ENCODE results near the gene RAX2.
A peak's percentile ranks its signal among the peaks of the same experiment; 100 is the strongest.
"Not testable (repeated sequence)": the region's sequence is repeated elsewhere in the genome, so short reads cannot be mapped to it uniquely, and the experiment has no call there.

RAX2 gene

DNA sequence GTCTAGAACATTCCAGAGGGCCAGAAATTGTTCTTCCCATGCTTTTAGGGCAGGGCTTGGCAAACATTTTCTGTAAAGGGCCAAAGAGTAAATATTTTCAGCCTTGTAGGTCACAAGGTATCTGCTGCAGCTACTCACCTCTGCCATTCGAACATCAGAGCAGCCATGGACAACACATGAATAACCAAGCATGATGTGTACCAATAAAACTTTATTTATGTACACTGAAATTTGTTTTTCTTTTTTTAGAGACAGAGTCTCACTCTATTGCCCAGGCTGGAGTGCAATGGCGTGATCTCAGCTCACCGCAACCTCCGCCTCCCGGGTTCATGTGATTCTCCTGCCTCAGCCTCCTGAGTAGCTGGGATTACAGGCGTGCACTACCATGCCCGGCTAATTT, 14.3 kb downstream of the RAX2 start:
- not testable (repeated sequence) for DNase-seq

DNA sequence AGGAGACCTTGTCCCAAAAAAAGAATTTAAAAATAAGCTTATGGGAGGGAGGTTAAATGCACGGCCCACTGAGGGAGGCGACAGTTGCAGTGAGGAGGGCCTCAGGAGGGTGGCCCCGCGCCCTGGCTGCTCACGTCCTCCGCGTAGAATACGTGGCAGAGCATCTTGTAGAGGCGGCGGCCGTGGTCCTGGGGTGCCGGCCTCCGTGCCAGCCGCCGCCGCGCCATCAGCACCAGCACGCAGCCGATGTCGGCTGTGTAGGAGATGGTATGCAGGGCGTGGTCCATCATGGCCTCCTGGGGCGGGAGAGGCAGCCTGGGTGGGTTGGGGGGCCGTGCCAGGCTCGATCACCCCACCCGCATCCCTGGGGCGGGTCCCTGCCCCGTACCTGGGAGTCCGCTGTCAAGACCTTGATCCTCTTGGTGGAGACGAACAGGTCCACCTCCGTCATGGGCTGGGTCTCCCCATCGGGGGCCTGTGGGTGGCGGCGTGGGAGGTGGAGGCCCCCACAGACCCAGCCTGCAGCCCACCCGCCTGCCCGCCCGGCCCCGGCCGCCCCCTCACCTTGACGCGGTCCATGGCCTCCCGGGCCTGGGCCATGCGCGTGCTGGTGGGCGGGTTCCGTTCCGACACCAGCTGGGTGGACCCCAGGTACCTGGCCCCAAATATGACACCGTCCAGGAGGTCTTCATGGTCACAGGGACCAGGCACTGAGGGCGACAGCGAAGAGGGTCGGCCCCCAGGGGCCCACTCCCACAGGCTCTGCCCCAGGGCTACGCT, 18.2 kb downstream of the RAX2 start:
- DNase-seq: no peak

DNA sequence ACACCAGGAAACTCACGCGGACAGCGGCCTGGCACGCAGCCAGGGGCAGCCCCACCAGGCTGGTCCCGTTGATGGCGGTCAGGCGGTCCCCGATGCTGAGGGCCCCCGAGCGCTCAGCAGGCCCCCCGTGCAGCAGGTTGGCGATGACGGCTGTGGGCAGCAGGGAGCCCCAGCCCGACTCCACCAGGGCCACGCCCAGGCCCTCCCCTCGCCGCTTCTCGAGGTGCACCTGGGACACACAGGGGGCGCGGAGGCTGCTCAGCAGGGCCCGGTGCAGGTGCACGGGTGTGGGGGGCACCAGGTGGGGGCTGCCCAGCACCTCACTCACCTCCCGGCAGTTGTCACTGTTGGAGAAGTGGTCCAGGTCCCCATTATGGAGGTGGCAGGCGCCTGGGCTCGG, 19.5 kb downstream of the RAX2 start:
- DNase-seq: no peak

DNA sequence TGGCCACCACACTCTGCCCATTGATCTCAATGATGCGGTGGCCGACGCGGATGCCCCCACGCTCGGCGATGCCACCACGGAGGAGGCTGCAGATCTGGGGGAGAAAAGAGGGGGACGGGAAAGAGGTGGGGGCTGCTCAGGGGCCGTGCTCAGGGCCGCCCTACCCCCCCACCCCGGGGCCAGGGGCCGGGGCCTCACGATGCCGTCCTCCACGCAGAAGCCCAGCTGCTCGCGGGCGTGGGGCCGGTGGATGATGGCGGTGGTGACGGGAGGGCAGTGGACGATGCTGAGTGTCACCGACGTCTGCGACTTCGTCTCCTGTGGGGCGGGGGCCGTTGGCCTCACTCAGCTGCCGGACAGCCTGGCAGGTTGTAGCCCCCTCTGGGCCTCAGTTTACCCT, 20.8 kb downstream of the RAX2 start:
- DNase-seq: no peak

DNA sequence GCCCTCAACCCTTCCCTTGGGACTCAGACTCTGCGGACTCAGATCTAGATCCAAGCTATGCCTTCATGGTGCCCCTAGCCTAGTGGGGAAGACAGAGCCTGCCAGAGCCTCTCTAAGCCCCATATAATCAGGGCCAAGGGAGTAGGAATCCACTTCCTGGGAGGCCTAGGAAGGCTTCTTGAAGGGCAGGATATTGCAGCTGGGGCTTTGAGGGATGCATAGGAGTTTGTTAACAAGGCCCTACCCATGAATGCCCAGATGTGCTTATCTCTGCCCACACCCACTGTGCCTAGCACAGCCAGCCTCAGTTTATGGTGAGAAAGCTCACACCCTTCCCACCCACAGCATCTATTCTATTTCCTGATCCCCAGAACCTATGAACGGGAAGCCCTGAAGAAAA, 21.8 kb downstream of the RAX2 start:
- DNase-seq: no peak

DNA sequence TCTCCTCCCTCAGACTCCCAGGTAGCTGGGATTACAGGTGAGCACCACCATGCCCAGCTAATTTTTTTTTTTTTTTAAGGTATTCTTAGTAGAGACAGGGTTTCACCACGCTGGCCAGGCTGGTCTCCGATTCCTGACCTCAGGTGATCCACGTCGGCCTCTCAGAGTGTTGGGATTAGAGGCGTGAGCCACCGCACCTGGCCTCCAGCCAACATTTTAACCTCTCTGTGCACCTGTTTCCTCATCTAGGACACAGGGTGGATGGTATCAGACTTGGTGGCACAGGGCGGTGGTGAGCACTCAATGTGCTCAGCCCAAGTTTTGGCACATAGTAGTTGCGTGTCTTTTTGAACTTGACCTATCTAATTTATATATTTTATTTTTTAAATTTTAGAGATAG, 23.1 kb downstream of the RAX2 start:
- DNase-seq: no peak

DNA sequence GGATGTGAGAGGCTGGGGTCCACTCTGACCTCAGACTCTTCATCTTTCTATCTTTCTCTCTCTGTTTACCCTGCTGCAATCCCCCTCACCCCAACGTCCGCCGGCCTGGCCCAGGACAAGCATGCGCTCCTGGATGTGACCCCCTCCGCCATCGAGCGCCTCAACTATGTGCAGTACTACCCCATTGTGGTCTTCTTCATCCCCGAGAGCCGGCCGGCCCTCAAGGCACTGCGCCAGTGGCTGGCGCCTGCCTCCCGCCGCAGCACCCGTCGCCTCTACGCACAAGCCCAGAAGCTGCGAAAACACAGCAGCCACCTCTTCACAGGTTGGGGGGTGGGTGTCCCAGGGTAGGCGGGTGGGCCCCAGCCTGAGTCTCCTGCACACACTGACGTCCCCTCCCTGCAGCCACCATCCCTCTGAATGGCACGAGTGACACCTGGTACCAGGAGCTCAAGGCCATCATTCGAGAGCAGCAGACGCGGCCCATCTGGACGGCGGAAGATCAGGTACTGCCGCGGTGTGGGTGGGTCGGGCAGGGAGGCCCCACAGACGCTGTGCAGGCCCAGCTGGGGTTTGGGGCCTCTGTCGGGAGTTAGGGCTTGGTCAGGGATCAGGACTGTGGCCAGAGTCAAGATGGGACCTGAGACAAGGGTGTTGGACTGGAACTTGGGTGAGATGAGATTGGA, 25.5 kb downstream of the RAX2 start:
- DNase-seq: no peak

DNA sequence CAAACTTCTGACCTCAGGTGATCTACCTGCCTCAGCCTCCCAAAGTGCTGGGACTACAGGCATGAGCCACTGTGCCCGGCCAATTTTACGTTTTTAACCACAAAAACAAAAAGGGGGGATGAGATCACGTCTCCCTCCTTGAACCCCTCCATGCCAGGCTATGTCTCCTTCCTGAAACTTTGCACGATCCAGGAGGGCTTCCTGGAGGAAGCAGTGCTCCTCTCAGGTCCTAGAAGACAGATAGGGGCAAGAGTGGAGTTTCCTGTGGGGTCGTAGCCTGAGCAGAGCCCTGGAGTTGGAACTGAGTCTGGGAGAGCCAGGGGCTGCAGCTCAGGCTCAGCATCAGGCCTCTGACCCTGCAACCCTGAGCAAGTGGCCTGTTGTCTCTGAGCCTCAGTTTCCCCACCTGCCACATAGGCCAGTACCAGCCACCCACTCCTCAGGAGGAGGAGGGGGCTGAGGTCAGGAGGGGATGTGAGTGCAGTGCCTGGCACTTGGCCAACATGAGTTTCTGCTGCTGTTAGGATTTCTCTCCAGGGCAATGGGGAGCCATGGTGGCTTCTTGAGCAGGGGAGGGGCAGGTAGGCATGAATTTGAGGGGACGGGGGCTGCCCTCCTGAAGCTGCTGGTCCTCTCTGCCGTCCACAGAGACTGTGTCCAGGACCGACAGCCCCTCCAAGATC, 26.5 kb downstream of the RAX2 start:
- no peak for DNase-seq

DNA sequence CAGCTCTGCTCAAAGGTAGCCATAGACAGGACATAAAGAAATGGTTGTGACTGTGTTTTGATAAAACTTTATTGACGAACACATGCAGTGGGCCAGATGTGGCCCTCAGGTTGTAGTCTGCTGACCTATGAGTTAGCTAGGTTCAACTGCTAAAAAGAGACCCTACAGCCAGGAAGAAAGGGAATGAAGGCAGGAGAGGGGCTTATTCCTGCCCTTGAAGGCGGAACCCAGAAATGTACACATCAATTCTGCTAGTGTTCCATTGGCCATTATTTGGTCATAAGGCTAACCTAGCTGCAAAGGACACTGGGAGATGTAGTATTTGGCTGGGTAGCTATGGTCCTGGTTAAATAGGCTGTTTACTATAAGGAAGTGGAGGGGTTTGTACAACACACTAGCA, 28.5 kb downstream of the RAX2 start:
- no peak for DNase-seq

DNA sequence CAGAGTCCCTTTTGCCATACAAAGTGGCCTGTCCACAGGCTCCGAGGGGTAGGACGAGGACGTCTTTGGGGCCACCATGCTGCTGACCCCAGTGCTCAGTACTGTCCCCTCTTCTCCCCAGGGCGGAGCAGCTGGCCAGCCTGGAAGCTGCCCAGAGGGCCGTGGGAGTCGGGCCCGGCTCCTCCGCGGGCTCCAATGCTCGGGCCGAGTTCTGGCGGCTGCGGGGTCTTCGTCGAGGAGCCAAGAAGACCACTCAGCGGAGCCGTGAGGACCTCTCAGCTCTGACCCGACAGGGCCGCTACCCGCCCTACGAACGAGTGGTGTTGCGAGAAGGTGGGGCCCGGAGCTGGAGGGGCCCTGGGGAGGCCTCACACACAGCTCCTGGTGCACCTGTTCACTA, 31.6 kb downstream of the RAX2 start:
- no peak for DNase-seq

DNA sequence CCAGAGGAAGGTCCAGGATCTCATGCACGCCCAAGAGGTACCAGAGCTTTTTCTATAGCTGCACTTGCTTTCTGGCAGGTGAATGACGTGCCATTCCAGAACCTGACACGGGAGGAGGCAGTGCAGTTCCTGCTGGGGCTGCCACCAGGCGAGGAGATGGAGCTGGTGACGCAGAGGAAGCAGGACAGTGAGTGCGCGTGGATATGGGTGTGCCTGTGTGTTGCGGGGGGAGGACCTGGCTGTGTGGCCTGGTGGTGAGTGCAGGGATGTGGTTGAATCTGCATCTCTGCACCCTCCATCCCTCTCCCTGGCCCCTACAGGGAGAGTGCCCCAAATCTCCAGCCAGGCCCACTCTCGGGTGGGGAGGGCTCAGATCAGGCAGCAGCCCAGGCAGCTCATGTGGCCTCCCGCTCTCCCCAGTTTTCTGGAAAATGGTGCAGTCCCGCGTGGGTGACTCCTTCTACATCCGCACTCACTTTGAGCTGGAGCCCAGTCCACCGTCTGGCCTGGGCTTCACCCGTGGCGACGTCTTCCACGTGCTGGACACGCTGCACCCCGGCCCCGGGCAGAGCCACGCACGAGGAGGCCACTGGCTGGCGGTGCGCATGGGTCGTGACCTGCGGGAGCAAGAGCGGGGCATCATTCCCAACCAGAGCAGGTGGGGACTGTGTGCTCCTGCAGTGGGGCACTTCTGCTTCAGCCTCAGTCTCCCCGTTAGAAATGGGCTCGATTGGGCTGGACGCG, 33.4 kb downstream of the RAX2 start:
- no peak for DNase-seq

DNA sequence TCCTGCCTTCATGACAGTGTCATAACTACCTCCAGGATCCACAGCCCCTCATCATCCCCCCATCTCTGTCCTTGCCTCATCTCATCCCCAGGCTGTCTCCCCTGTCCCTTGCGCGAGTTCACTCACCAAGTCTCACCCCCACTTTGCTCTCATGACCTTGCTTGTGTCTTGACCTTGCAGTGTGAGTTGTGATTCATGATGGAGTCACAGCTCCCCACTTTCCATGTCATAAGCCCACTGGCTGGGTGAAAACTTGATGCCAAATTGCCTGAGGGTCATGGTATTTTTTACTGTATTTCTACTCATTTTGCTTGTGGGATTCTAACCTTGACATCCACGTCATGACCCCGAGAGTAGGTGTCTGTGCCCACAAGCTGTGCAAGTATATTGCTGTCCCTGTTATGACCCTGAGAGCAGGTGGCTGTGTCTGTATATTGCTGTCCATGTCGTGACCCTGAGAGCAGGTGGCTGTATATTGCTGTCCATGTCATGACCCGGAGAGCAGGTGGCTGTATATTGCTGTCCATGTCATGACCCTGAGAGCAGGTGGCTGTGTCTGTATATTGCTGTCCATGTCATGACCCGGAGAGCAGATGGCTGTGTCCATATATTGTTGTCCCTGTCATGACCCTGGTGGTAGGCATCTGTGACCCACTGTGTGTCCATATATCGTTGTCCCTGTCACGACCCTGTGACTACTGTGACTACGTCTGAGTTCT, 34.4 kb downstream of the RAX2 start:
- DNase-seq: no peak

DNA sequence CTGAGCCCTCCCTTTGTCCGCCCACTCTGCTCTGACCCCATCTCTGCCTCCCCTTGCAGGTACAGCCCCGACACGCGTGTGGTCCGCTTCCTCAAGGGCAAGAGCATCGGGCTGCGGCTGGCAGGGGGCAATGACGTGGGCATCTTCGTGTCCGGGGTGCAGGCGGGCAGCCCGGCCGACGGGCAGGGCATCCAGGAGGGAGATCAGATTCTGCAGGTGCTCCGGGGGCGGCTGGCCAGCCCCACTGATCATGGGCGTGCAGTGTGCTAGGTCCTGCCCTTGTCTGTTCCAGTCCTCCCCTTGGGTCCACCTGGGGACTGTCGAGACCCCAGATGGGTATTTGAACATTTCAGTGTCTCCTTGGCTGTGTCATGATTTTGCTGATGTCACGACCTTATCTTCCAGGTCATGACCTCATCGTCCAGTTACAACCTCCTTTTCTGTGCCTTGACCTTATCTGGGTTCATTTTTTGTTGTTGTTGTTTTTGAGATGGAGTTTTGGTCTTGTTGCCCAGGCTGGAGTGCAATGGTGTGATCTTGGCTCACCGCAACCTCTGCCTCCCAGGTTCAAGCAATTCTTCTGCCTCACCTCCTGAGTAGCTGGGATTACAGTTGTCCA, 35.8 kb downstream of the RAX2 start:
- no peak for DNase-seq

DNA sequence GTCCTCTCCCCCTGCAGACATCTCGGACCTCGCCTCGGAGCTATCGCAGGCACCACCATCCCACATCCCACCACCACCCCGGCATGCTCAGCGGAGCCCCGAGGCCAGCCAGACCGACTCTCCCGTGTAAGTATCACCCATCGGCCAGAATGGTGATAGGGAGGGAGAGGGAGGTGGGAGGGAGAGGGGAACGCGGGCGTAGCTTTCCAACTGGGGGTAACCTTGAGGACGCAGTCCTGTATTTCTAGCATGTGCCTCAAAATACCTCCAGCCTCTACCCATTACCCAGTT, 37.8 kb downstream of the RAX2 start:
- no peak for DNase-seq

DNA sequence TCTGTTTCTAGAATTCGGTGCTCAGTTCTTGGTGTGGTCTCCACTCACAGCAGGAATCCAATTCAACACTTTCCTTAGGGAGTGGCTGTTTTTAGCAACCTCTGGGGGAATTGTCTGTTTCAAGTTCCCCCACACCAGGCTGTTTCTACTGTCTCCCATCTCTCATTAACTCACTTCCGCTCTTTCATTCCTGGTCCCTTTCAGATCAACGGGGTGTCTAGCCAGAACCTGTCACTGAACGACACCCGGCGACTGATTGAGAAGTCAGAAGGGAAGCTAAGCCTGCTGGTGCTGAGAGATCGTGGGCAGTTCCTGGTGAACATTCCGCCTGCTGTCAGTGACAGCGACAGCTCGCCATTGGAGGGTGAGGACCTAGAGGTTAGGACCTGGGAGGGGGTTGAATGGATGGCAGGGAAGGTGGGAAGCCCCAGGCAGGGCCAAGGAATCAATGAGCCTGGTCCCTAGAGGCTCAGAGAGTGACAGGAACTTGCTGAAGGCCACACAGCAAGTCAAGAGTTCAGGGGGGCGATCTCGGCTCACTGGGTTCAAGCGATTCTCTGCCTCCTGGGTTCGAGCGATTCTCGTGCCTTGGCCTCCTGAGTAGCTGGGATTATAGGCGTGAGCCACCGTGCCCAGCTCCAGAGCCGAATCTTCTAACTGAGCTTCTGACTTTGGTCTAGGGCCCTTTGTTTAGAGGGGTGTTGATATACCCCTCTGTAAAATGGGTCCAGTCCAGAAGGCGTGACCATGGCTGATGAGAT, 38.3 kb downstream of the RAX2 start:
- DNase-seq: no peak

DNA sequence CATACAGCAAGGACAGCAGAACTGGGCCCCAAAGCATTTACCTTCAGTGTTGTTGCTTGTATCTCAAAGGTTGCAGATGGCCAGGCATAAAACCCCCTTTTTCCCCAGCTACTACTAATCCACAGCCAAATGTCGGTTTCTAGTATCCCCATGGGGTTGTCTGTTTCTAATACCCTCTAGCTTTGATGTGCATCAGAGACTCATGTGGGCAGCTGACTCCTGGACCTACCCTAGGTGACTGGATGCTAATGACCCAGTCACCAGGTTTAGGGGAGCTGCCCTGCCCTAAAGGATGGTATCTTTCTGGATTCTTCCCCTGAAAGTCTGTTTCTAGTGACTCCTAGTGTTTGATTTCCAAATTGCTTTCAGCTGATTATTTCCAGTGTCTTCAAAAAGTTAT, 39.9 kb downstream of the RAX2 start:
- DNase-seq: no peak

DNA sequence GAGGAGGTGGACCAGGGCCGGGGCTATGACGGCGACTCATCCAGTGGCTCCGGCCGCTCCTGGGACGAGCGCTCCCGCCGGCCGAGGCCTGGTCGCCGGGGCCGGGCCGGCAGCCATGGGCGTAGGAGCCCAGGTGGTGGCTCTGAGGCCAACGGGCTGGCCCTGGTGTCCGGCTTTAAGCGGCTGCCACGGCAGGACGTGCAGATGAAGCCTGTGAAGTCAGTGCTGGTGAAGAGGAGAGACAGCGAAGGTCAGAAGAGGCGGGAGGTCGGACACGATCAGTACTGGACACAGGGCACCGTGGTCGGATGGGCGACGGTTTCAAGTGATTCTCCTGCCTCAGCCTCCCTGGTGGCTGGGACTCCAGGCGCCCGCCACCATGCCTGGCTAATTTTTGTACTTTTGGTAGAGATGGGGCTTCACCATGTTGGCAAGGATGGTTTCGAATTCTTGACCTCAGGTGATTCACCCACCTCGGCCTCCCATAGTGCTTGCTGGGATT, 41.5 kb downstream of the RAX2 start:
- no peak for DNase-seq

DNA sequence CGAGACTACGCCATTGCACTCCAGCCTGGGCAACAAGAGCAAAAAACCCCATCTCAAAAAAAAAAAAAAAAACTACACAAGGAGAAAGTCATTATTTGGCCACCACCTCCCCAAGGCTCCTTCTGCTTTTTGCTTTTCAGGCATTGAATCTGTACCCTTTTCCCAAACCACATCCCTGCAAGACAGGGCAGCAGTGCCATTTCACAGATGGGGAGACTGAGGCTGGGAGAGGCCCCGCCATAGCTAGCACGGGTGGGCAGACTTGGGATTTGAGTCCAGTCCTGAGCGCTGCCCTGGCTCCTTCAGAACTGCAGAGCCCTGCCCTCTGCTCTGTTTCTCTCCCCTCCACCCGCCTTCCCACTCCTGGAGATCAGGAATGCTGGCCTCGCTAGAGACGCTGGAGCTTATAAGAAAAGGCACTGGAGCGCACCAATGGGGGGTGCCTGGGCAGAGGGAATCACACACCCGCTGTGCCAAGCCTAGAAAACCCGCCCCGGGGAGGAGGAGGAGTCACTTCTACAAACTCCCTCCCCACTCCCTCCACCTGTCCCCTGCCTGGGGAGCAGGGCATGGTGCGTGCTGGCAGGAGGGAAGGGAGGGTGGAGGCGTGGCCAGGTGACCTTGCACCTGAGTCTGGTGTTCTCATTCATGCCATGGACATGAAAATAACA, 46.3 kb downstream of the RAX2 start:
- DNase-seq: peak; percentile 27

DNA sequence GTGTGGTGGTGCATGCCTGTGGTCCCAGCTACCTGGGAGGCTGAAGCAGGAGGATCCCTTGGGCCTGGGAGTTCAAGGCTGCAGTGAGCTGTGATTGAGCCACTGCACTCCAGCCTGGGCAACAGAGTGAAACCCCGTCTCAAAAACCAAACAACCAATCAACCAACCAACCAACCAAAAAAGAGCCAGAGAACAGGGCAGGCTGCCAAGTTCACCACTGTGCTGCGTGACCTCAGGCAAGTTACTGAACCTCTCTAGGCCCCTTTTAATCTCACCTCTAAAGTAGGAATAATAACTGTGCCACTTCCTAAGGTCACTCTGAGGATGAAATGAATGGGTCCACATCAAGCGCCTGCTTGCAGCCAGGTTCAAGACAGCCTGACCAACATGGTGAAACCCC, 46.9 kb downstream of the RAX2 start:
- DNase-seq: no peak

DNA sequence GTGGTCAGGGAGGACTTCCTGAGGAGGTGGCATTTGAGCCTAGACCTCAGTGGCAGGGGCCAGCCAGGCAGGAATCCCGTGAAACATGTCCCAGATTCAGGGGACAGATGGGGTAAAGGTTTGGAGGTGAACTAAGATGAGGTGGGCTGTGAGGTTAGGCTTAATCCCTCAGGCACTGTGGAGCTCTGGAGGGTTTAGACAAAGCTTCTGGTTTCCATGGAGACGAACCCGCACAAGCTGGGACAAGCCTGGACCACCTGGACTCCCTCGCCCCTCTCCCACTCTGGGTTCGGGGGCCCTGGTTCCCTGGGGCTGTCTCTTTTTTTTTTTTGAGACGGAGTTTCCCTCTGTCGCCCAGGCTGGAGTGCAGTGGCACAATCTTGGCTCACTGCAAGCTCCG, 48.1 kb downstream of the RAX2 start:
- DNase-seq: no peak

DNA sequence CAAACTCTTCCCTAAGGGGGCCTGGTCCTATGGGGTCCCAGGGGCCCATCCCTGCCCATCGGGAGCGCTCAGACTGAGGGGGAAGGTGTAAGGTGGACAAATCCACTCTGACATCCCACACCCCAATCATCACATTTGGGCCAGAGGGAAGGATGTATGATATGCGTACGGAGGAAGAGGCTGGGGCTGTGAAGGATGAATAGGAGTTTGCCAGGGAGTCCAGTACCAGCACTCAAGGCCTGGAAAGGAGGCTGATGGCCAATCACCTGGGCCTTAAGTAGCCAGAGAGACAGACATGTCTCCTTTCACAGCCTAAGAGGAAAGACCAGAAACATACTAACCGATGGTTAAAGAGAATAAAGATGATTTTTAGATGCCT, 48.9 kb downstream of the RAX2 start:
- DNase-seq: no peak

All from EL (cell line).